ENCODE data around the gene SLC22A14.

Gene SLC22A14

DNA sequence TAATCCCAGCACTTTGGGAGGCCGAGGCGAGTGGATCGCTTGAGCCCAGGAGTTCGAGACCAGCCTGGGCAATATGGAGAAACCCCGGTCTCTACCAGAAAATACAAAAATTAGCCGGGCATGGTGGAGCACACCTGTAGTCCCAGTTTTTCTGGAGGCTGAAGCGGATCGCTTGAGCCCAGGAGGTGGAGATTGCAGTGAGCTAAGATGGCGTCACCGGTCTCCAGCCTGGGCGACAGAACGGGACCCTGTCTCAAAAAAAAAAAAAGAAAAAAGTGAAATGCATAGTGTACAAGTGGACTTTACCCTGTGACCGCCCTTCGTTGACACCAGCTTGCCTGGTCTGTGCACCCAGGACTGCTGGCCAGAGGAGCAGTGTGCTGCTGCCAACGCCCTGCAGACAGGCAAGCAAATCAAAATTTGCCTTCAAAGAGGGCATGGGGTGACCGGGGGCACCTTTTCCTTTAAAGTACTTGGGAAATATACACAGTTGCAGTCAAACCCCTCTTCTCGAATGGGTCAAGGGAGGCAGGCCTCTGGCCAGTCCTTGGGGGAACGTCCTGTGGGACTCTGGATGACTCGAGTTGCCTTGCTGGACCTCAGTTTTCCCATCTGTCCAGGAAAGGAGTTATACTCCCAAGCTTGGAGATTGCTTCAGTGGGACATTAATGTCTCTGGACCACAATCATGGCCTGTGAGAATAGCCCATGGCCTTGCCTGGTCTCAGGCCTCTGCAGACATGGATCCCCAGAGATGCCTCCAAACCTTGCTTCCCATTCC, 65.5 kb downstream of the SLC22A14 start:
- DNase-seq, result no peak

GRCh38 chr3:38348903-38349302, 66.8 kb downstream of the SLC22A14 start:
- DNase-seq, result no peak

DNA sequence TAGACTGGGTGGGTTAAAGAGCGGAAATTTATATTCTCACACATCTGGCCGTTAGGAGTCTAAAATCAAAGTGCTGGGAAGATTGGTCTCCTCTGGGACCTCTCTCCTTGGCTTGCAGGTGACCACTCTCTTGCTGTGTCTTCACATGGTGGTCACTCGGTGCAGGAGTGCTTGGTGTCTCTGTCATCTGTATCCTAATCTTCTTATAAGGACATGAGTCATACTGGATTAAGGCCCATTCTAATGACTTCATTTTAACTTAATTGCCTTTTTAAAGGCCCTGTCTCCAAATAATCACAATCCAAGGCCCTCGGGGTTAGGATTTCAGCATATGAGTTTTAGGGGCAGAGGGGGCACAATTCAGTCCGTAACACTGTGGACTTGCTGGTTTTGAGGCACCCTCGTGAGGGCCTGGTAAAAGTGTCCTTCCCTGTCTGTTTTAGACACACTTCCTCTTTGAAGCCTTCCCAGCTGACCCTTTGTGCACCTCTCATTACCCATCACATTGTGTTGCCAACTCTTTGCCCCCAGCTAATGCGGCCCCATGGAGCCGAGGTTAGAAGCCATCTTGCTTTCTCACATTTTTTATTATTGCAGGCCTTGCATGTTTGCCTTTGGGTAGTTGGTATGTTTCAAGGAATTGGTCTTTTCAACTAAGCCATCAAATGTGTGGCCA, 67.7 kb downstream of the SLC22A14 start:
- no peak for DNase-seq

DNA sequence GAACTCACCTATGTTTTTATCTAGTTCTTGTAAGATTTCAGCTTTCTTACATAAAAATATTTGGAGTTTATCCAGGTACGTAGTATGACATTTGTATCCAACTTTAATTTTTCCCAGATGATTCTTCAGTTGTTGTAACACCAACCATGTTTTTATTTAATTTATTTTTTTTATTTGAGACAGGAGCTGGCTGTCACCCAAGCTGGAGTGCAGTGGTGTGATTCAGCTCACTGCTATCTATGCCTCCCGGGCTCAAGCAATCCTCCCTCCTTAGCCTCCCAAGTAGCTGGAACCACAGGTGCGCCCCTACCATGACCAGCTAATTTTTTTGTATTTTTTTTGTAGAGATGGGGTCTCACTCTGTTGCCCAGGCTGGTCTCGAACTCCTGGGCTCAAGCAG, 71.1 kb downstream of the SLC22A14 start:
- DNase-seq, result no peak

DNA sequence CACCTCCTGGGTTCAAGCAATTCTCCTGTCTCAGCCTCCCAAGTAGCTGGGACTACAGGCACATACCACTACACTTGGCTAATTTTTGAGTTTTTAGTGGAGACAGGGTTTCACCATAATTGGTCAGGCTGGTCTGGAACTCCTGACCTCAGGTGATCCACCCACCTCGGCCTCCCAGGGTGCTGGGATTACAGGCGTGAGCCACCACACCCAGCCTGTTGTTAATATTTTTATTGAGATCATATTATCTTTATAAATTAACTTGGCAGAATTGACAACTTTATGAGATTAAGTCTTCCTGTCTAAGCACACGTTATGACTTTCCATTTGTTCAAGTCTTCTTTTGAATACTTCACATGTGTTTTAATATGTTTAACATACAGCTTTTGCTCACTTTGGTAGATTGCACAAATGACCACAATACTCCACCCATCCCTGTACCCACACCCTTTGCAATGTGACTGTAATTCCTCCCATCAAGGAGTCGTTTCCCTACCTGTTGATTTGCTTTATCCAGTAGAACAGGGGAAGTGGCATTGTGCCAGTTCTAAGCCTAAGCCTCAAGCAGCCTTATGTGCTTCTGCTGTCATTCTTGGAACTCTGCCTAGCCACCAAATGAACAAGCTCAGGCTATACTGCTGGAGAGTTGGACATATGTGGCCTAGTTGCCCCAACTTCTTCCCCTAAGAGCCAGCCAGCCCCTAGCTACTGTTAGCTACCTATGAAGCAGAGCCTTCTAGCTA, 72.7 kb downstream of the SLC22A14 start:
- DNase-seq, result no peak

DNA sequence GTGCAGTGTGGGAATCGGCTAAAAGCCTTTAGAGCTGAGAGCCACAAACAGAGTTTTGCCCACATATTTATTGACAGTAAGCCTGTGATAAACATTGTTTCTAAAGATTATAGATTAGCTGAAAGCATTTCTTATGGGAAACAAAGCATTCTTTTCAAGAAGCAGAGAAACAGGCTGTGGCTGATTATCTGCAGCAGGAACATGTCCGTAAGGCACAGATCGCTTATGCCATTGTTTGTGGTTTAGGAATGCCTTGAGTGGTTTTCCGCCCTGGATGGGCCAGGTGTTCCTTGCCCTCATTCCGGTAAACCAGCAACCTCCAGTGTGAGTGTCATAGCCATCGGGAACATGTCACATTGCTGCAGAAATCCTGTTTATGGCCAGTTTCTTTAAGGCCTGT, 76.9 kb downstream of the SLC22A14 start:
- no peak for DNase-seq

DNA sequence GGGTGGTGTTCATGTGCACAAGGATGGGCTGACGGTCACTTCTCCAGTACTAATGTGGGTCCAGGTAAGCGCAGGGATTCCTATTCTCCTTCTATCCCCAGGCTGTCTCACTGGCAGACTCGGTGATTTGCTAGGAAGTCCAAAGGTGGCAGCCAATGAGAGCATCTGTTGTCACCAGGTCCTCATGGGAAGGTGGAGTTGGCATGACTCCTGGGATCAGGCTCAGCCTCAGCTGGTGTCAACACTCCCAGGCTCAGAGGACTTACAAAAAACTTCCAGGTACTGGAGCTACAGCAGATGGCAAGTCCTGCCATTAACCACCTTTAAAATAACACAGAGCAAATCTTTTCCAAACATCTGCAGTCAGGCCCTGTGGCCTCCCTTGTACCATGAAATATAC, 78.3 kb downstream of the SLC22A14 start:
- DNase-seq, result no peak

DNA sequence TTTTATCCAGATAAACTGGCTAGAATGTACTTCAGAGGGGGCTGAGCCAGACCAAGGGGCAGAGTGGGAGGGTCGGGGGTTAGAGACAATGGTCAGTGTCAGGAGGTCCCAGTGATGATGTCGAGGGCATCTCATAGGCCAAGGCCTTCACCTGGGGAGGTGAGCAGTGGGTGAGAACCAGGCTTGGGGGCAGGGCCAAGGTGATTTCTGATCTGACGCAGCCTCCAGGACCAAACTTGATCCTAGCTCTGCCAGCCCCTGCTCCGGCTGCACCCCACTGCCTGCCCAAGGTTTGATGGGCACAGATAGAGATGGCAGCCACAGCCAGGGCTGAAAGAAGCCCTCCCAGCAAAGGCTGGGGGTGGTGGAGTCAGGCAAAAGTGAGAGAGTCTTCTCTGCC, 79.4 kb downstream of the SLC22A14 start:
- DNase-seq, result no peak

DNA sequence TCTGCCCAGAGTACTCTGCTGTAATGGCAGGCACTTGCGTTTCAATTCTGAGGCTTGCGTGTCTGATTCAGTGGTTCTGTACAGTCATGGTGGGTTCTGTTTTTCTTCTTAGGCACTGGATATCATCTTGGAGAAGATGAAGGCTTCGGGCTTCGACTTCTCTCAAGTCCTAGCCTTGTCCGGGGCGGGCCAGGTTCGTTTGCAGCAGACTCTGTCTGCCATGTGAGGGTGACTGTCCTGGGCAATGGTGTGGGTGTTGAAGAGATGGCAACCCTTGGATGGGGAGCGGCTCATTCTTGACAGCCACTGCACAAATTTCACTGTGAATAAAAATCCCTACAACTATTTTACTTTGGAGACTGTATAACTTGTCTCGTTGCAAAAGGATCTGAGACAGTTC, 80.7 kb downstream of the SLC22A14 start:
- DNase-seq, result no peak

GRCh38 chr3:38364721-38365400, 82.8 kb downstream of the SLC22A14 start:
- no peak for DNase-seq

DNA sequence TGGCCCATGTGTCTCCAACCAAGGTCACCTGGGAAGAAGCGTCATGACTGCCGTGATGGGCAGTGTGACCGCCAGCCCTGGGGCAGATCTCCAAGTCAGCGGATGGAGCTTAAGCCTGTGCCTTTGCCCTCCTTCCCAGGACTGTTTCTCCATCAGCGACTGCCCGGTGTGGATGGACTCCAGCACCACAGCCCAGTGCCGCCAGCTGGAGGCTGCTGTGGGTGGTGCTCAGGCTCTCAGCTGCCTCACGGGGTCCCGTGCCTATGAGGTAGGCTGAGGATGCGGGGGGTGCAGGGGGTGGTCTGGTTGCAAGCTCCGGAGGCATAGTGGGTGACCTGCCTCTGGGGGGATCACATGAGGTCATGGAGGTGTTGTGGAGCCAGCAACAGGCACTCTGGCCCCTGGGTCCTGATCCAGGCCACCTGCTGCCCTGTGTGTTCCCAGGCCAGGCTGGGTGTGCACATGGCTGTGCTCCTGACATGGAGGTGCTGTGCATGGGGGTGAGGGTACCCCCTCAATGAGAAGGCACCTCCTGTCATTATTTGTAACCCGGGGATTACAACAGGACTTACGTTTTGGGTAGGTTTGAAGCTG, 83.5 kb downstream of the SLC22A14 start:
- no peak for DNase-seq

DNA sequence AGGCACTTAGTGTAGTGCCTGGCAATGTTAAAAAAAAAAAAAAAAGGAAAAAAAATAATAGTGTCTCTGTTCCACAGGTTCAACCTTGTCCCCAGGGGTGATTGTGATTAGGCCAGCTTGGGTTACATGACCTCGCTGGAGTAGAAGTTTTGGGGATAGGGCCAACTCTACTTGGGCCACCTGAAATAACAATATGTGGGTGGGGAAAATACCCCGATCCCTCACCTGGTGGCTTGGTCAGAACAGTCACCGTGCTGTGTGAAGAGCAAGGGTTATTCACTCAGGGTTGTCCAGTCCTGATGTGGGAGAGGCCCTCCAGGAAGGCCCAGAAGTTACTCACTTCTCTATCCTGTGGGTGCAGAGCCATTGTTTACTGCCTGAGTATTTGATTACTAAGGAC, 84.0 kb downstream of the SLC22A14 start:
- DNase-seq, result no peak

DNA sequence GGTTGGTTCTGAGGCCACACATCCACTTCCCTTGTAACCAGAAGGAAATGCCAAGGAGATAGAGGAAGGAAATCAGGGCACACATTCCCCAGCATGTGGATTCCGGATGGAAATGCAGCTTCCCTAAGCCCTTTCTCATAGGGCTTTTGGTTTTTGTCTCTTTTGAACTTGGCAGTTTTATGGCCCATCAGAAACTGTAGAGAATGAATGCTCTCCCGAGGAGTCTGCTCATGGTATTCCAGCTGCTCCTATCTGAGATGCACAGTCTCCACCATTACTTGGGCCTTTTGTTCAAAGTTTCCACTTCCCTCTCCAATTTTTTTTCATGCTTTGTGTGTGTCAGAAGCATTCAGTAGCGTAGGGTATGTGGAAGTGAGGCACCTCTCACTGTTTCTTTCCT, 85.7 kb downstream of the SLC22A14 start:
- DNase-seq, result no peak

All from activated CD4-positive, alpha-beta T cell treated with anti-CD3 and anti-CD28 coated beads for 4 hours (primary cell).